Fibroblast of lung (primary cell): ENCODE data around the gene NBPF1. TPM values are rescaled to one million over a fixed set of nuclear protein-coding genes. Genes with fewer than 3 reads are reported as not detected.
"Not testable (repeated sequence)": the region's sequence is repeated elsewhere in the genome, so short reads cannot be mapped to it uniquely, and the experiment has no call there.

Experiments used
- DNase-seq, 2 donors: peaks; one replicate each; pipeline versions ENCODE4 v3.0.0 to v3.0.0-alpha.2; 2010; ENCODE audit warnings: low read depth in 2 of 2
- H2AFZ ChIP-seq: 2 replicates; pipeline ENCODE4 v1.5.1; 2012; ENCODE audit warnings: low read length, control low read depth, inconsistent platforms
- H3K27ac ChIP-seq: 2 replicates; pipeline ENCODE4 v1.5.1; 2011; ENCODE audit warnings: low read length, control low read depth; ENCODE audit not compliant: insufficient read depth
- H3K27me3 ChIP-seq: 2 replicates; pipeline ENCODE4 v1.5.1; 2011; ENCODE audit warnings: mild to moderate bottlenecking, low read length; ENCODE audit not compliant: control insufficient read depth, insufficient read depth
- H3K36me3 ChIP-seq: 2 replicates; pipeline ENCODE4 v1.5.1; 2011; ENCODE audit warnings: low read length; ENCODE audit not compliant: control insufficient read depth, insufficient read depth
- H3K4me1 ChIP-seq: 2 replicates; pipeline ENCODE4 v1.5.1; 2011; ENCODE audit warnings: low read length; ENCODE audit not compliant: control insufficient read depth, insufficient read depth; ENCODE audit errors: extremely low read depth
- H3K4me2 ChIP-seq: 2 replicates; pipeline ENCODE4 v1.5.1; 2011; ENCODE audit warnings: low read length, control low read depth; ENCODE audit not compliant: insufficient read depth; ENCODE audit errors: extremely low read depth
- H3K4me3 ChIP-seq, 4 experiments: fragments of 200-600 bp in 1 of 4; sonication (generic) in 1 of 4; replicated peaks in 1 of 4; 2 replicates each; pipeline ENCODE4 v1.5.1; 2011 to 2016; ENCODE audit warnings: low read length in 4 of 4, low read depth in 3 of 4, mild to moderate bottlenecking in 3 of 4, control low read depth in 2 of 4, inconsistent platforms in 1 of 4, mixed read lengths in 1 of 4; ENCODE audit not compliant: insufficient read depth in 1 of 4; ENCODE audit errors: control extremely low read depth in 1 of 4
- H3K79me2 ChIP-seq: 2 replicates; pipeline ENCODE4 v1.5.1; 2012; ENCODE audit warnings: mild to moderate bottlenecking, low read length, inconsistent platforms; ENCODE audit not compliant: control insufficient read depth, insufficient read depth
- H3K9ac ChIP-seq: 2 replicates; pipeline ENCODE4 v1.5.1; 2011; ENCODE audit warnings: mild to moderate bottlenecking, low read length, control low read depth; ENCODE audit not compliant: insufficient read depth
- H3K9me3 ChIP-seq: 2 replicates; pipeline ENCODE4 v1.5.1; 2012; ENCODE audit warnings: low read depth, low read length; ENCODE audit not compliant: control insufficient read depth, insufficient read depth
- H4K20me1 ChIP-seq: 2 replicates; pipeline ENCODE4 v1.5.1; 2011; ENCODE audit warnings: low read length; ENCODE audit not compliant: control insufficient read depth, insufficient read depth; ENCODE audit errors: extremely low read depth
- polyA plus RNA-seq, 2 donors: library from polyadenylated mRNA; depleted of rRNA in 1 of 2; stranded (reverse) in 1 of 2; unstranded in 1 of 2; fragments of >200 nt; gene quantifications; 2 replicates each; pipeline ENCODE4 v1.2.1, GENCODE V29; 2011 to 2012; ENCODE audit warnings: missing spikeins in 1 of 2
- total RNA-seq: library from RNA; depleted of rRNA; stranded (reverse); fragments of >200 nt; gene quantifications from 2 replicates; pipeline ENCODE4 v1.2.1, GENCODE V29; 2014

NBPF1 gene
- total and polyA plus RNA-seq, 2 donors (not counting 1 experiment from before 2014, with no cell fraction given), result 25.3 to 92.3 TPM

GRCh38 chr1:16534829-16535456, 78.4 kb downstream of the NBPF1 start:
- H3K9ac ChIP-seq, H3K4me1 ChIP-seq, H3K36me3 ChIP-seq, H3K79me2 ChIP-seq, H3K27ac ChIP-seq, H3K4me2 ChIP-seq, H3K9me3 ChIP-seq, H2AFZ ChIP-seq, H4K20me1 ChIP-seq, H3K27me3 ChIP-seq: not testable (repeated sequence)
- DNase-seq, result peak; percentile 69 to 89
- H3K4me3 ChIP-seq, result peak overlapping the region in 2 of 4 experiments; percentile 19 to 39

GRCh38 chr1:16534239-16534828, 79.0 kb downstream of the NBPF1 start:
- H3K4me3 ChIP-seq, H4K20me1 ChIP-seq, H3K9me3 ChIP-seq, DNase-seq, H3K4me2 ChIP-seq, H3K27ac ChIP-seq, H3K79me2 ChIP-seq, H3K36me3 ChIP-seq, H2AFZ ChIP-seq, H3K9ac ChIP-seq, H3K27me3 ChIP-seq, H3K4me1 ChIP-seq: not testable (repeated sequence)

- H3K9me3 ChIP-seq, H3K27ac ChIP-seq, H2AFZ ChIP-seq, H3K27me3 ChIP-seq, H3K4me3 ChIP-seq, H3K79me2 ChIP-seq, H3K4me1 ChIP-seq, H3K36me3 ChIP-seq, H4K20me1 ChIP-seq, H3K9ac ChIP-seq, DNase-seq, H3K4me2 ChIP-seq: not testable (repeated sequence)
Measured at GRCh38 chr1:16532235-16532991, 81.0 kb downstream of the NBPF1 start.

GRCh38 chr1:16528338-16528737, 85.0 kb downstream of the NBPF1 start:
- not testable (repeated sequence) for H3K4me2 ChIP-seq, H3K27ac ChIP-seq, H3K9me3 ChIP-seq, H3K36me3 ChIP-seq, H3K4me1 ChIP-seq, H3K4me3 ChIP-seq, H4K20me1 ChIP-seq, H3K9ac ChIP-seq, H2AFZ ChIP-seq, H3K79me2 ChIP-seq, DNase-seq, H3K27me3 ChIP-seq

- H3K27me3 ChIP-seq, H2AFZ ChIP-seq, H3K4me3 ChIP-seq, H3K36me3 ChIP-seq, H3K9ac ChIP-seq, H3K4me1 ChIP-seq, H3K9me3 ChIP-seq, DNase-seq, H3K4me2 ChIP-seq, H4K20me1 ChIP-seq, H3K27ac ChIP-seq, H3K79me2 ChIP-seq: not testable (repeated sequence)
Measured at GRCh38 chr1:16525769-16526168, 87.6 kb downstream of the NBPF1 start.

- H2AFZ ChIP-seq, H3K9me3 ChIP-seq, DNase-seq, H3K4me3 ChIP-seq, H3K79me2 ChIP-seq, H3K4me2 ChIP-seq, H3K4me1 ChIP-seq, H3K9ac ChIP-seq, H4K20me1 ChIP-seq, H3K36me3 ChIP-seq, H3K27ac ChIP-seq: not testable (repeated sequence)
- H3K27me3 ChIP-seq, result peaks cover 10% of the 10 kb centered on the region
Measured at GRCh38 chr1:16521679-16522078, 91.7 kb downstream of the NBPF1 start.
